ENCODE measurements around the gene FHL1. TPM values are rescaled to one million over a fixed set of nuclear protein-coding genes. Genes with fewer than 3 reads are reported as not detected.
A peak's percentile ranks its signal among the peaks of the same experiment; 100 is the strongest.

Gene FHL1
- total RNA-seq, 1 donor, result 51.8 TPM

GRCh38 chrX:136121788-136122187 is 25.5 kb upstream of the FHL1 start:
- Histone ChIP-seq H3K27me3 (ENCODE audit: insufficient read depth, low read length) (no peaks in the 10 kb centered on the region), H3K79me2 (ENCODE audit: insufficient read depth, low read length) (no peaks in the 10 kb centered on the region), H3K27ac (ENCODE audit: low read depth, low read length) (no peak overlapping the region), H4K20me1 (ENCODE audit: insufficient read depth, low read length) (no peaks in the 10 kb centered on the region), H3K4me3 (ENCODE audit: insufficient read depth, low read length) (no peak overlapping the region), H3K9me3 (ENCODE audit: low read depth, low read length) (no peaks in the 10 kb centered on the region), H3K4me2 (ENCODE audit: insufficient read depth, low read length) (peak overlapping the region; percentile 48), H3K4me1 (ENCODE audit: insufficient read depth, low read length) (peaks cover 8% of the 10 kb centered on the region), H3K36me3 (ENCODE audit: insufficient read depth, low read length) (no peaks in the 10 kb centered on the region), H2AFZ (ENCODE audit: low read length) (no peak overlapping the region)
- DNase-seq (ENCODE audit: insufficient read length, low spot score, missing footprints), result no peak
- no peak for TF ChIP-seq CTCF (IDR thresholded peaks at IDR 0.05; ENCODE audit: extremely low read depth, low read depth, low read length)

GRCh38 chrX:136122207-136122606 is 25.1 kb upstream of the FHL1 start:
- no peak overlapping the region for H3K4me3 ChIP-seq (ENCODE audit: insufficient read depth, low read length)
- TF ChIP-seq CTCF (IDR thresholded peaks at IDR 0.05; ENCODE audit: extremely low read depth, low read depth, low read length), result no peak
- H3K9me3 ChIP-seq (ENCODE audit: low read depth, low read length), result no peaks in the 10 kb centered on the region

GRCh38 chrX:136125106-136125505 is 22.2 kb upstream of the FHL1 start:
- Histone ChIP-seq H3K4me1 (ENCODE audit: insufficient read depth, low read length) (peaks cover 11% of the 10 kb centered on the region), H2AFZ (ENCODE audit: low read length) (no peak overlapping the region), H4K20me1 (ENCODE audit: insufficient read depth, low read length) (no peaks in the 10 kb centered on the region), H3K36me3 (ENCODE audit: insufficient read depth, low read length) (no peaks in the 10 kb centered on the region), H3K4me2 (ENCODE audit: insufficient read depth, low read length) (no peak overlapping the region), H3K27ac (ENCODE audit: low read depth, low read length) (no peak overlapping the region), H3K9me3 (ENCODE audit: low read depth, low read length) (no peaks in the 10 kb centered on the region), H3K27me3 (ENCODE audit: insufficient read depth, low read length) (peaks cover 3% of the 10 kb centered on the region), H3K79me2 (ENCODE audit: insufficient read depth, low read length) (no peaks in the 10 kb centered on the region), H3K4me3 (ENCODE audit: insufficient read depth, low read length) (no peak overlapping the region)
- no peak for TF ChIP-seq CTCF (IDR thresholded peaks at IDR 0.05; ENCODE audit: extremely low read depth, low read depth, low read length)
- DNase-seq (ENCODE audit: insufficient read length, low spot score, missing footprints), result no peak

More at GRCh38 chrX:136122207-136122606, 25.1 kb upstream of the FHL1 start:
- no peaks in the 10 kb centered on the region for H3K27me3 ChIP-seq (ENCODE audit: insufficient read depth, low read length)
- H2AFZ ChIP-seq (ENCODE audit: low read length), result no peak overlapping the region
- no peaks in the 10 kb centered on the region for H3K36me3 ChIP-seq (ENCODE audit: insufficient read depth, low read length)
- H3K4me1 ChIP-seq (ENCODE audit: insufficient read depth, low read length), result peaks cover 8% of the 10 kb centered on the region
- no peaks in the 10 kb centered on the region for H4K20me1 ChIP-seq (ENCODE audit: insufficient read depth, low read length)
- DNase-seq (ENCODE audit: insufficient read length, low spot score, missing footprints), result no peak
- no peaks in the 10 kb centered on the region for H3K79me2 ChIP-seq (ENCODE audit: insufficient read depth, low read length)
- H3K4me2 ChIP-seq (ENCODE audit: insufficient read depth, low read length), result peak overlapping the region; percentile 48
- H3K27ac ChIP-seq (ENCODE audit: low read depth, low read length), result no peak overlapping the region

GRCh38 chrX:136126371-136126770 is 21.0 kb upstream of the FHL1 start:
- no peak for DNase-seq (ENCODE audit: insufficient read length, low spot score, missing footprints)
- Histone ChIP-seq H3K27ac (ENCODE audit: low read depth, low read length) (no peak overlapping the region), H3K27me3 (ENCODE audit: insufficient read depth, low read length) (peaks cover 3% of the 10 kb centered on the region), H3K4me1 (ENCODE audit: insufficient read depth, low read length) (peaks cover 12% of the 10 kb centered on the region), H3K4me3 (ENCODE audit: insufficient read depth, low read length) (no peak overlapping the region), H3K4me2 (ENCODE audit: insufficient read depth, low read length) (no peak overlapping the region), H2AFZ (ENCODE audit: low read length) (no peak overlapping the region), H3K9me3 (ENCODE audit: low read depth, low read length) (no peaks in the 10 kb centered on the region), H3K79me2 (ENCODE audit: insufficient read depth, low read length) (no peaks in the 10 kb centered on the region), H3K36me3 (ENCODE audit: insufficient read depth, low read length) (no peaks in the 10 kb centered on the region), H4K20me1 (ENCODE audit: insufficient read depth, low read length) (no peaks in the 10 kb centered on the region)
- TF ChIP-seq CTCF (IDR thresholded peaks at IDR 0.05; ENCODE audit: extremely low read depth, low read depth, low read length), result no peak

All from osteoblast (primary cell).